ENCODE data around the gene MKRN1. TPM values are rescaled to one million over a fixed set of nuclear protein-coding genes. Genes with fewer than 3 reads are reported as not detected.
"Not testable (repeated sequence)": the region's sequence is repeated elsewhere in the genome, so short reads cannot be mapped to it uniquely, and the experiment has no call there.

Gene MKRN1
- total RNA-seq, 4 donors from 2014 or later, result 66.4 to 105 (median 77.9) TPM

- H3K9me3 ChIP-seq, result no peaks in the 10 kb centered on the region
- no peaks in the 10 kb centered on the region for H3K4me1 ChIP-seq
- H3K27ac ChIP-seq (replicated peaks in 1 of 4), result no peak overlapping the region
- 91% methylated on average over 6 of the region's 6 CpGs for WGBS
- no peaks in the 10 kb centered on the region for H3K36me3 ChIP-seq
- no peak overlapping the region for H3K4me3 ChIP-seq
- intact Hi-C loops (cut with DNase I), result no loop called here
- TF ChIP-seq EP300 (IDR thresholded peaks at IDR 0.05) (no peak), POLR2A (IDR thresholded peaks at IDR 0.05; ENCODE audit: low read depth) (no peak), POLR2AphosphoS5 (IDR thresholded peaks at IDR 0.05) (no peak)
- TF ChIP-seq, protein P1, sequence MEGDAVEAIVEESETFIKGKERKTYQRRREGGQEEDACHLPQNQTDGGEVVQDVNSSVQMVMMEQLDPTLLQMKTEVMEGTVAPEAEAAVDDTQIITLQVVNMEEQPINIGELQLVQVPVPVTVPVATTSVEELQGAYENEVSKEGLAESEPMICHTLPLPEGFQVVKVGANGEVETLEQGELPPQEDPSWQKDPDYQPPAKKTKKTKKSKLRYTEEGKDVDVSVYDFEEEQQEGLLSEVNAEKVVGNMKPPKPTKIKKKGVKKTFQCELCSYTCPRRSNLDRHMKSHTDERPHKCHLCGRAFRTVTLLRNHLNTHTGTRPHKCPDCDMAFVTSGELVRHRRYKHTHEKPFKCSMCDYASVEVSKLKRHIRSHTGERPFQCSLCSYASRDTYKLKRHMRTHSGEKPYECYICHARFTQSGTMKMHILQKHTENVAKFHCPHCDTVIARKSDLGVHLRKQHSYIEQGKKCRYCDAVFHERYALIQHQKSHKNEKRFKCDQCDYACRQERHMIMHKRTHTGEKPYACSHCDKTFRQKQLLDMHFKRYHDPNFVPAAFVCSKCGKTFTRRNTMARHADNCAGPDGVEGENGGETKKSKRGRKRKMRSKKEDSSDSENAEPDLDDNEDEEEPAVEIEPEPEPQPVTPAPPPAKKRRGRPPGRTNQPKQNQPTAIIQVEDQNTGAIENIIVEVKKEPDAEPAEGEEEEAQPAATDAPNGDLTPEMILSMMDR (IDR thresholded peaks at IDR 0.05), result no peak
- no peaks in the 10 kb centered on the region for H3K27me3 ChIP-seq
- DNase-seq (ENCODE audit: extremely low spot score), result no peak
Measured at GRCh38 chr7:140426130-140426529, 53.2 kb downstream of the MKRN1 start.

DNA sequence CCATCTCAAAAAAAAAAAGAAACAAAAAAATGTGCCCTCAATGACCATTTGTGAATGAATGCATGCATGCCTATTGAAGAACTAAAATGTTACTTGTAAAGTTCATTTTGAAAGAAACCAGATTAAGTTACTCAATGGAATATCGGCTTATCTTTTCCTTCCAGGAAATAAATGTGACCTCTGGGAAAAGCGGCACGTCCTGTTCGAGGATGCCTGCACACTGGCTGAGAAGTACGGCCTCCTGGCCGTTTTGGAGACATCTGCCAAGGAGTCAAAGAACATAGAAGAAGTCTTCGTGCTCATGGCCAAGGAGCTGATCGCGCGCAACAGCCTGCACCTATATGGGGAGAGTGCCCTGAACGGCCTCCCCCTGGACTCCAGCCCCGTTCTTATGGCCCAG is 53.6 kb downstream of the MKRN1 start:
- H3K4me3 ChIP-seq, result no peak overlapping the region
- no peaks in the 10 kb centered on the region for H3K4me1 ChIP-seq
- DNase-seq (ENCODE audit: extremely low spot score), result no peak
- no peak overlapping the region for H3K27ac ChIP-seq (replicated peaks in 1 of 4)
- TF ChIP-seq EP300 (IDR thresholded peaks at IDR 0.05) (no peak), POLR2AphosphoS5 (IDR thresholded peaks at IDR 0.05) (no peak), POLR2A (IDR thresholded peaks at IDR 0.05; ENCODE audit: low read depth) (no peak)
- TF ChIP-seq, protein P1 (IDR thresholded peaks at IDR 0.05), result no peak
- H3K27me3 ChIP-seq, result no peaks in the 10 kb centered on the region
- 88% methylated on average over 12 of the region's 12 CpGs for WGBS
- no peaks in the 10 kb centered on the region for H3K36me3 ChIP-seq
- intact Hi-C loops (cut with DNase I), result no loop called here
- H3K9me3 ChIP-seq, result no peaks in the 10 kb centered on the region

DNA sequence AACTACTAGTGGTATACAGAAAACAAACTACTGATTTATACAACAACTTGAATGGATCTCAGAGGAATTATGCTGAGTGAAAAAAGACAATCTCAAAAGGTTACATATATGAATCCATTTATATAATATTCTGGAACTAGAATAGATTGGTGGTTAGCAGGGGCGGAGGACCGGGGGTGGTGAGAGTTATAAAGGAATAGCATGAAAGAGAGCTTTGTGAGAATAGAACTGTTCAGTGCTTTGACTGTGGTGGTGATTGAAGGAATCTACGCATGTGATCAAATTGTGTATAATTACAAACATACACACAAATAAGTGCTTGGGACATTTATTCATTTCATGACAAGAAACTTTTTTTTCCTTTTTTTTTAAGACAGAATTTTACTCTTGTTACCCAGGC is 55.8 kb downstream of the MKRN1 start:
- 86% methylated on average over 3 of the region's 3 CpGs for WGBS
- TF ChIP-seq POLR2AphosphoS5 (IDR thresholded peaks at IDR 0.05) (no peak), POLR2A (IDR thresholded peaks at IDR 0.05; ENCODE audit: low read depth) (no peak), EP300 (IDR thresholded peaks at IDR 0.05) (no peak)
- TF ChIP-seq, protein P1 (IDR thresholded peaks at IDR 0.05), result no peak
- intact Hi-C loops (cut with DNase I), result no loop called here
- Histone ChIP-seq H3K36me3 (no peaks in the 10 kb centered on the region), H3K9me3 (no peaks in the 10 kb centered on the region), H3K27ac (replicated peaks in 1 of 4) (no peak overlapping the region), H3K4me3 (no peak overlapping the region), H3K27me3 (no peaks in the 10 kb centered on the region), H3K4me1 (no peaks in the 10 kb centered on the region)
- no peak for DNase-seq (ENCODE audit: extremely low spot score)

DNA sequence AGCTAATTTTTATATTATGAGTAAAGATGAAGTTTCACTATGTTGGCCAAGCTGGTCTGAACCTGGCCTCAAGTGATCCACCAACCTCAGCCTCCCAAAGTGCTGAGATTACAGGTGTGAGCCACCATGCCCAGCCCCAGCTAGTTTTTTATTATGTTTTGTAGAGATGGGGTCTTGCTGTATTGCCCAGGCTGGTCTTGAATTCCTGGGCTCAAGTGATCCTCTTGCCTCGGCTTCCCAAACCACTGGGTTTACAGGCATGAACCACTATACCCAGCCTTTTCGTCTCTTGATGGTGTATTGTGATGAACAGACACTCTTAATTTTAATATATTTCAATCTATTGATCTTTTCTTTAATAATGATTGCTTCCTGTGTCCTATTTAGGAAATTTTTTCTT is 57.8 kb downstream of the MKRN1 start:
- no peak for TF ChIP-seq EP300 (IDR thresholded peaks at IDR 0.05)
- no peak for TF ChIP-seq POLR2AphosphoS5 (IDR thresholded peaks at IDR 0.05)
- TF ChIP-seq, protein P1 (IDR thresholded peaks at IDR 0.05), result no peak
- TF ChIP-seq POLR2A (IDR thresholded peaks at IDR 0.05; ENCODE audit: low read depth), result no peak
- no peak overlapping the region for H3K27ac ChIP-seq (replicated peaks in 1 of 4)
- no peak for DNase-seq (ENCODE audit: extremely low spot score)
- H3K4me3 ChIP-seq, result no peak overlapping the region
- 94% methylated on average over 2 of the region's 2 CpGs for WGBS
- H3K9me3 ChIP-seq, result no peaks in the 10 kb centered on the region
- intact Hi-C loops (cut with DNase I), result no loop called here
- H3K36me3 ChIP-seq, result no peaks in the 10 kb centered on the region
- no peaks in the 10 kb centered on the region for H3K27me3 ChIP-seq
- no peaks in the 10 kb centered on the region for H3K4me1 ChIP-seq

DNA sequence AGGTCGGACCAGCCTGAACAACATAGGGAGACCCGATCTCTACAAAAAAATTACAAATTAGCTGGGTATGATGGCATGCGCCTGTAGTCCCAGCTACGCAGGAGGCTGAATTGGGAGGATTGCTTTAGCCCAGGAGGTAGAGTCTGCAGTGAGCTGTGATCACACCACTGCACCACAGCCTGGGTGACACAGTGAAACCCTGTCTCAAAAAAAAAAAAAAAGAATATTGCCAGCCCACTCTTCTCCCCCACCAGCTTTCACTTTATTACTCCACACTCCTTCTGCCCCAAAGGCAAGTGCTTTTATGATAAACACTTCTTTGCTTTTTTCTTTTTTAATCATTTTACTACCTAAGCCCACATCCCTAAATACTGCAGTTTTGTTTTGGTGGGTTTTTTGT is 60.7 kb downstream of the MKRN1 start:
- no peaks in the 10 kb centered on the region for H3K27me3 ChIP-seq
- H3K9me3 ChIP-seq, result no peaks in the 10 kb centered on the region
- H3K27ac ChIP-seq (replicated peaks in 1 of 4), result no peak overlapping the region
- TF ChIP-seq, protein P1 (IDR thresholded peaks at IDR 0.05), result no peak
- TF ChIP-seq POLR2AphosphoS5 (IDR thresholded peaks at IDR 0.05) (no peak), POLR2A (IDR thresholded peaks at IDR 0.05; ENCODE audit: low read depth) (no peak), EP300 (IDR thresholded peaks at IDR 0.05) (no peak)
- H3K4me3 ChIP-seq, result no peak overlapping the region
- intact Hi-C loops (cut with DNase I), result no loop called here
- H3K36me3 ChIP-seq, result no peaks in the 10 kb centered on the region
- DNase-seq (ENCODE audit: extremely low spot score), result no peak
- WGBS, result 86% methylated on average over 4 of the region's 4 CpGs
- no peaks in the 10 kb centered on the region for H3K4me1 ChIP-seq

DNA sequence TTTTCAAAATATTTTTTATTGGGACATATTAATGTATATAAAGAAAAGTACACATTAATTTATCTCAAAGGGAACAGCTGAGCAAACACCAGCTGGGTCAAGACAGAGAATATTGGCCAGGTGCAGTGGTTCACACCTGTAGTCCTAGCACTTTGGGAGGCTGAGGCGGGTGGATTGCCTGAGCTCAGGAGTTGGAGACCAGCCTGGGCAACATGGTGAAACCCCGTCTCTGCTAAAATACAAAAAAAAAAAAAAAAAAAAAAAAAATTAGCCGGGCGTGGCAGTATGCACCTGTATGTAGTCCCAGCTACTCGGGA is 61.2 kb downstream of the MKRN1 start:
- WGBS, result 95% methylated on average over 5 of the region's 5 CpGs
- intact Hi-C loops (cut with DNase I); H3K27ac ChIP-seq (replicated peaks in 1 of 4): not testable (repeated sequence)

More for the DNA sequence above, 61.2 kb downstream of the MKRN1 start:
- not testable (repeated sequence) for H3K4me3 ChIP-seq; H3K4me1 ChIP-seq; H3K27me3 ChIP-seq; H3K9me3 ChIP-seq; DNase-seq (ENCODE audit: extremely low spot score); H3K36me3 ChIP-seq

Data from esophagus muscularis mucosa (tissue), 4 donors.